Esophagus muscularis mucosa (tissue), 3 donors: Measurements from ENCODE around the gene MYO1E.

Experiments
- POLR2A ChIP-seq: fragments of 450-650 bp; IDR thresholded peaks from one replicate; pipeline ENCODE4 v1.6.1; 2017; ENCODE audit warnings: antibody characterized with exemption, moderate library complexity, mild to moderate bottlenecking, low read depth
- TF ChIP-seq, protein P1 (sequence below), 3 experiments: fragments of 200-600 bp in 2 of 3; fragments of 450-650 bp in 1 of 3; sonication (generic) in 2 of 3; IDR thresholded peaks; one replicate each; pipeline ENCODE4 v1.5.1; 2017 to 2019; ENCODE audit warnings: antibody characterized with exemption in 3 of 3, mild to moderate bottlenecking in 2 of 3, moderate library complexity in 1 of 3

DNA sequence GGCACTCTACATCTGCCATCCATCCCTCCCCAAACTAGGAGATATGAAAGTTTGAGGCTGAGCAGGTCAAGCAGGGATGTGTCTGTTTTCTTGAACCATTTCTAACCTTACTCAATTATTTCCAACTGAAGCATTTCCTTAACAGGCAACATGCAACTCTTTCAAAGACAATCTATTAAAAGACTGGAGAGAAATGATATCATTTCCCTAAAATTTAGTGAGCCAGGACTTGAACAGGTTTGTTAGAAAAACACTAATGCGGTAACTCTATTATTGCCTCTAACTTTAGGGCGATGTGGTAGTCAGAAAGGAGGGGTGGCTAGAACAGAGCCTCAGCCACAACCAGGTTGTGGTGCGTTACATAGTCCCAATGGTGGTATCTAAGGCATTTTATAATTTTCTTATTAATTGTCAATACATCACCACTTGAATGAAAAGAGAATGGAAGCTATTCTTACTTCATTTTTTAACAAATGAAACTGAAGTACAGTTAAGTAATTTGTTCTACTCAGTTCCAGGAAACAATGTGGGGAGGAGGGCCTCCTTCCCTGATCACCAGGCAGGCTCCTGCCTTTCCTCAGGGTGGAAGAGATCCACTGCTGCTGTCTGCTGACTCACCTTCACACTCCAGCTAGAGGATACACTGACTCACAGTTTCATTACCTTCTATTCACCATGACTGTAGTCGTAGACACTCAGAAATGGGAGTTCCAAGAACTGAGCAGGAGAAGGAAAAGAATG is 22.8 kb downstream of the MYO1E start:
- no peak for TF ChIP-seq POLR2A
- TF ChIP-seq, protein P1, sequence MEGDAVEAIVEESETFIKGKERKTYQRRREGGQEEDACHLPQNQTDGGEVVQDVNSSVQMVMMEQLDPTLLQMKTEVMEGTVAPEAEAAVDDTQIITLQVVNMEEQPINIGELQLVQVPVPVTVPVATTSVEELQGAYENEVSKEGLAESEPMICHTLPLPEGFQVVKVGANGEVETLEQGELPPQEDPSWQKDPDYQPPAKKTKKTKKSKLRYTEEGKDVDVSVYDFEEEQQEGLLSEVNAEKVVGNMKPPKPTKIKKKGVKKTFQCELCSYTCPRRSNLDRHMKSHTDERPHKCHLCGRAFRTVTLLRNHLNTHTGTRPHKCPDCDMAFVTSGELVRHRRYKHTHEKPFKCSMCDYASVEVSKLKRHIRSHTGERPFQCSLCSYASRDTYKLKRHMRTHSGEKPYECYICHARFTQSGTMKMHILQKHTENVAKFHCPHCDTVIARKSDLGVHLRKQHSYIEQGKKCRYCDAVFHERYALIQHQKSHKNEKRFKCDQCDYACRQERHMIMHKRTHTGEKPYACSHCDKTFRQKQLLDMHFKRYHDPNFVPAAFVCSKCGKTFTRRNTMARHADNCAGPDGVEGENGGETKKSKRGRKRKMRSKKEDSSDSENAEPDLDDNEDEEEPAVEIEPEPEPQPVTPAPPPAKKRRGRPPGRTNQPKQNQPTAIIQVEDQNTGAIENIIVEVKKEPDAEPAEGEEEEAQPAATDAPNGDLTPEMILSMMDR (IDR thresholded peaks at IDR 0.05) = no peak
